Memory B cell (primary cell): ENCODE measurements around the gene FASTKD3.
"Not testable (repeated sequence)": the region's sequence is repeated elsewhere in the genome, so short reads cannot be mapped to it uniquely, and the experiment has no call there.

Experiments used
- ATAC-seq: fragments of 150-1000 bp; cut with Tn5 transposase; 2 replicates; pipeline ENCODE4 v1.10.0; 2021; ENCODE audit warnings: low read depth, mild to moderate bottlenecking, moderate library complexity
- DNase-seq, 2 donors: peaks; one replicate each; pipeline ENCODE4 v3.0.0; 2022; ENCODE audit warnings: low spot score in 2 of 2
- H3K27ac Mint-ChIP-seq: one replicate; pipeline ENCODE4 v1.8.0; 2022; ENCODE audit warnings: mild to moderate bottlenecking, moderate library complexity, mixed read lengths
- H3K27me3 Mint-ChIP-seq: one replicate; pipeline ENCODE4 v1.8.0; 2022; ENCODE audit warnings: mixed read lengths
- H3K36me3 Mint-ChIP-seq: one replicate; pipeline ENCODE4 v1.8.0; 2022; ENCODE audit warnings: mild to moderate bottlenecking, mixed read lengths
- H3K4me1 Mint-ChIP-seq: one replicate; pipeline ENCODE4 v1.8.0; 2022; ENCODE audit warnings: mixed read lengths
- H3K4me3 Mint-ChIP-seq: one replicate; pipeline ENCODE4 v1.8.0; 2022; ENCODE audit warnings: mild to moderate bottlenecking, moderate library complexity, mixed read lengths
- H3K9me3 Mint-ChIP-seq: one replicate; pipeline ENCODE4 v1.8.0; 2022; ENCODE audit warnings: mixed read lengths

Gene FASTKD3, protein sequence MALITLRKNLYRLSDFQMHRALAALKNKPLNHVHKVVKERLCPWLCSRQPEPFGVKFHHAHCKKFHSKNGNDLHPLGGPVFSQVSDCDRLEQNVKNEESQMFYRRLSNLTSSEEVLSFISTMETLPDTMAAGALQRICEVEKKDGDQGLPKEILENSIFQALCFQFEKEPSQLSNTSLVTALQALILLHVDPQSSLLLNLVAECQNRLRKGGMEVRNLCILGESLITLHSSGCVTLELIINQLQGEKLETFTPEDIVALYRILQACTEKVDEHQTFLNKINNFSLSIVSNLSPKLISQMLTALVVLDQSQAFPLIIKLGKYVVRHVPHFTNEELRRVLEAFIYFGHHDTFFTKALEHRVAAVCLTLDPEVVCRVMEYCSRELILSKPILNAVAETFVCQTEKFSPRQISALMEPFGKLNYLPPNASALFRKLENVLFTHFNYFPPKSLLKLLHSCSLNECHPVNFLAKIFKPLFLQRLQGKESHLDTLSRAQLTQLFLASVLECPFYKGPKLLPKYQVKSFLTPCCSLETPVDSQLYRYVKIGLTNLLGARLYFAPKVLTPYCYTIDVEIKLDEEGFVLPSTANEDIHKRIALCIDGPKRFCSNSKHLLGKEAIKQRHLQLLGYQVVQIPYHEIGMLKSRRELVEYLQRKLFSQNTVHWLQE

DNA sequence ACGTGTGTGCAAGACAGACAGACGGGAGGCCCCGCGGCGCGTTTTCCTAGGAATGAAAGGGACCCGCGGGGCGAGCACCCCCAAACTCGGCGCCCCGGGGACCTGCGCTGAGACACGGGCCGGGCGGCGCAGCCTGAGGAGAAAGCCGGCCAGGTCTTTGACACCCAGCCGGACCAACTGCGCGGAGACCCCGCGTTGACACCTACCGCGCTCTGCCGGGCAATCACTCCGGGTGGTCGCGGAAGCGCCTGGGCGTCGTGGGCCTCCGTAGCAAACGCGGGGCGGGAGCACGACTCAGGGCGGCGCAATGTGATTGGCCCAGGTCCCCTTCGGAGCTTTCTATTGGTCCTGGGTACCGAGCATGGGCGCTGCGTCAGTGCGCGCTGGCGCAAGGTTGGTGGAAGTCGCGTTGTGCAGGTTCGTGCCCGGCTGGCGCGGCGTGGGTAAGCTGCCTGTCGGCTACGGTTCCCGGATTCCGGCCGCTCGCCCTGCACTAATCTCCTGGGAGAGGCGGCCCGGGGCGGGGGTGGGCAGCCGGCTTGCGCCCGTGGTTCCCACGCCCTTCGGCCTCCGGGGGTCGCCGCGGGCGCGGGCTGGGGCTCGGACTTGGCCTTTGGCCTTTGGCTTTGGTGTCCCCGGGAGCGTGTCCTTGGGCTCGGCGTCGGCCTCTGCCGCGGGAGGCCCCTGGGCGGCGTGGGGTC is at the start of gene FASTKD3, which contains the start of gene MTRR:
Gene FASTKD3 (minus strand): TSS at position 259 of the 701 bp plus-strand sequence. CDS start 948 bp downstream, outside the sequence.
Gene MTRR (plus strand): TSS at position 376 of the 701 bp plus-strand sequence. CDS start 1,647 bp downstream, outside the sequence.
- H3K27ac Mint-ChIP-seq = peak within 1 kb of the TSS; percentile 89

DNA sequence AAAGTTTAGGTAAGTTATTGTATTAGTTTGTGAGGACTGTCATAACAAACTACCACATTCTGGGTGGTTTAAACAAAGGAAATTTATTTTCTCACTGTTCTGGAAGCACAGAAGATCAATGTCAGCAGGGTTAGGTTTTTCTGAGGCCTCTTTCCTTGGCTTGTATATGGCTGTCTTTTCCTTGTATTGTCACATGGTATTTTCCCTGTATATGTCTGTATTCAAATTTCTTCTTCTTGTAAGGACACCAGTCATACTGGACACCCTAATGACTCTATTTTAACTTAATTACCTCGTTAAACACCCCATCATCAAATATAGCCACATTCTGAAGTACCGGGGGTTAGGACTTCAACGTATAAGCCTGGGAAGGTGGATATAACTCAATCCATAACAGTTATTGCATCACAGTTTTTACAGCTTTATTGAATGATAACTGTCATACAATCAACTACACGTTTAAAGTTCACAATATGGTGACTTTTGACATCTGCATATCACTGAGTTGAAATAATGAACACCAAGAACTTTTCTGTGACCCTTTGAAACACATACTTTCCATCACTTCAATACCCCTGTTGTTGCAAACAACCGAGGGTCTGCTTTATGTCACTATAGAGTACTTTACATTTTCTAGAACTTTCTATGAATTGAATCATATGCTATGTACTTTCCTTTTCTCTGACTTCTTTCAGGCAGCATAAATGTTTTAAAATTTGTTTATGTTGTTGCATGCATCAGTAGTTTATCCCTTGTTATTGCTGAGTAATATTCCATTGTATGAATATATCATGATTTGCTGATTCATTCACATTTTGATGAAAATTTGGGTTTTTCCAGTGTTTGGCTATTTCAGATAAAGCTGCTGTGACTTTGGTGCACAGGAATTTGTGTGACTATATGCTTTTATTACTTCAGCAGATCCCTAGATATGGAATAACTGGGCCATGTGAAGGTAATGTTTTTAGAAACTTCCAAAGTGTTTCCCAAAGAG is 48.6 kb upstream of the FASTKD3 start:
- no peak overlapping the region for H3K4me3 Mint-ChIP-seq
- H3K27ac Mint-ChIP-seq = no peak overlapping the region
- ATAC-seq = no peak
- peaks cover 2% of the 10 kb centered on the region for H3K27me3 Mint-ChIP-seq
- DNase-seq = no peak
- no peaks in the 10 kb centered on the region for H3K4me1 Mint-ChIP-seq
- peaks cover 3% of the 10 kb centered on the region for H3K36me3 Mint-ChIP-seq
- peaks cover 6% of the 10 kb centered on the region for H3K9me3 Mint-ChIP-seq

More for the DNA sequence above, at the start of gene FASTKD3, which contains the start of gene MTRR:
- Mint-ChIP-seq H3K4me1 (peaks cover 50% of the 10 kb centered on the region), H3K36me3 (peaks cover 12% of the 10 kb centered on the region), H3K9me3 (no peaks in the 10 kb centered on the region), H3K4me3 (peak within 1 kb of the TSS; percentile 98), H3K27me3 (no peaks in the 10 kb centered on the region)
- ATAC-seq (peak; percentile 98), DNase-seq (peak; percentile 78 to 82)

- Mint-ChIP-seq H3K27ac (no peak overlapping the region), H3K4me3 (no peak overlapping the region), H3K36me3 (peaks cover 5% of the 10 kb centered on the region), H3K4me1 (no peaks in the 10 kb centered on the region), H3K27me3 (peaks cover 2% of the 10 kb centered on the region), H3K9me3 (peaks cover 6% of the 10 kb centered on the region)
- ATAC-seq = no peak
- DNase-seq = no peak
Measured at GRCh38 chr5:7916171-7916804, 47.5 kb upstream of the FASTKD3 start.

DNA sequence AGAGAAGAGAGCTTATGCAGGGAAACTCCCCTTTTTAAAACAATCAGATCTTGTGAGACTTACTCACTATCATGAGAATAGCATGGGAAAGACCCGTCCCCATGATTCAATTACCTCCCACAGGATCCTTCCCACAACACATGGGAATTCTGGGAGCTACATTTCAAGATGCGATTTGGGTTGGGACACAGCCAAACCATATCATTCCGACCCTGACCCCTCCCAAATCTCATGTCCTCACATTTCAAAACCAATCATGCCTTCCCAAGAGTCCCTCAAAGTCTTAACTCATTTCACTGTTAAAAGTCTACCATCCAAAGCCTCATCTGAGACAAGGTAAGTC is 42.6 kb upstream of the FASTKD3 start:
- not testable (repeated sequence) for H3K27ac Mint-ChIP-seq, ATAC-seq, H3K27me3 Mint-ChIP-seq, H3K4me1 Mint-ChIP-seq, H3K4me3 Mint-ChIP-seq, DNase-seq
- Mint-ChIP-seq H3K9me3 (peaks cover 15% of the 10 kb centered on the region), H3K36me3 (peaks cover 29% of the 10 kb centered on the region)

GRCh38 chr5:7910738-7911428 is 42.1 kb upstream of the FASTKD3 start:
- H3K9me3 Mint-ChIP-seq = peaks cover 15% of the 10 kb centered on the region
- DNase-seq (no peak), ATAC-seq (no peak)
- H3K27ac Mint-ChIP-seq = no peak overlapping the region
- H3K27me3 Mint-ChIP-seq = no peaks in the 10 kb centered on the region
- no peak overlapping the region for H3K4me3 Mint-ChIP-seq
- H3K4me1 Mint-ChIP-seq = no peaks in the 10 kb centered on the region
- H3K36me3 Mint-ChIP-seq = peaks cover 32% of the 10 kb centered on the region

- no peaks in the 10 kb centered on the region for H3K4me1 Mint-ChIP-seq
- H3K4me3 Mint-ChIP-seq = no peak overlapping the region
- DNase-seq (no peak), ATAC-seq (no peak)
- peaks cover 13% of the 10 kb centered on the region for H3K9me3 Mint-ChIP-seq
- H3K27me3 Mint-ChIP-seq = no peaks in the 10 kb centered on the region
- H3K36me3 Mint-ChIP-seq = peaks cover 49% of the 10 kb centered on the region
- H3K27ac Mint-ChIP-seq = no peak overlapping the region
Measured at GRCh38 chr5:7908317-7908716, 39.5 kb upstream of the FASTKD3 start.

- no peak for ATAC-seq
- Mint-ChIP-seq H3K27me3 (no peaks in the 10 kb centered on the region), H3K27ac (no peak overlapping the region), H3K4me1 (no peaks in the 10 kb centered on the region), H3K9me3 (peaks cover 10% of the 10 kb centered on the region), H3K4me3 (no peak overlapping the region), H3K36me3 (peaks cover 50% of the 10 kb centered on the region)
- no peak for DNase-seq
Measured at GRCh38 chr5:7907612-7908011, 38.8 kb upstream of the FASTKD3 start.

DNA sequence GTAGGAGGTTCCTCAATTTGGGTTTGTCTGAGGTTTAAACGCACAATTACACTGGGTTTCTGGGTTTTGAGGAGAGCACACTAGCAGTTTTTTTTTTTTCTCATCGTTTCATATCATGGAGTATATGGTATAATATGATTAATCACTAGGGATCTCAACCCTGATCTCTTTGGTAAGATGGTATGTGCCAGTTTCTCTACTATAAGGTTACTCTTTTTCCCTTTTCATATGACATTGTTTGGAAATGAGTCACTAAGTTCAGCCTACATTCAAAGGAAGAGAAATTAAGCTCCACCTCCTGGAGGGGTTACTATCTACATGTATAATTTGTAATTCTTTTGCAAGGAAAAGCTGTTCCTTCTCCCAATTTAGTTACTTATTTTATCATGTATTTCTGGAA is 35.3 kb upstream of the FASTKD3 start:
- peaks cover 8% of the 10 kb centered on the region for H3K9me3 Mint-ChIP-seq
- no peaks in the 10 kb centered on the region for H3K4me1 Mint-ChIP-seq
- no peak overlapping the region for H3K27ac Mint-ChIP-seq
- no peaks in the 10 kb centered on the region for H3K27me3 Mint-ChIP-seq
- no peak overlapping the region for H3K4me3 Mint-ChIP-seq
- ATAC-seq (no peak), DNase-seq (no peak)
- peaks cover 63% of the 10 kb centered on the region for H3K36me3 Mint-ChIP-seq

DNA sequence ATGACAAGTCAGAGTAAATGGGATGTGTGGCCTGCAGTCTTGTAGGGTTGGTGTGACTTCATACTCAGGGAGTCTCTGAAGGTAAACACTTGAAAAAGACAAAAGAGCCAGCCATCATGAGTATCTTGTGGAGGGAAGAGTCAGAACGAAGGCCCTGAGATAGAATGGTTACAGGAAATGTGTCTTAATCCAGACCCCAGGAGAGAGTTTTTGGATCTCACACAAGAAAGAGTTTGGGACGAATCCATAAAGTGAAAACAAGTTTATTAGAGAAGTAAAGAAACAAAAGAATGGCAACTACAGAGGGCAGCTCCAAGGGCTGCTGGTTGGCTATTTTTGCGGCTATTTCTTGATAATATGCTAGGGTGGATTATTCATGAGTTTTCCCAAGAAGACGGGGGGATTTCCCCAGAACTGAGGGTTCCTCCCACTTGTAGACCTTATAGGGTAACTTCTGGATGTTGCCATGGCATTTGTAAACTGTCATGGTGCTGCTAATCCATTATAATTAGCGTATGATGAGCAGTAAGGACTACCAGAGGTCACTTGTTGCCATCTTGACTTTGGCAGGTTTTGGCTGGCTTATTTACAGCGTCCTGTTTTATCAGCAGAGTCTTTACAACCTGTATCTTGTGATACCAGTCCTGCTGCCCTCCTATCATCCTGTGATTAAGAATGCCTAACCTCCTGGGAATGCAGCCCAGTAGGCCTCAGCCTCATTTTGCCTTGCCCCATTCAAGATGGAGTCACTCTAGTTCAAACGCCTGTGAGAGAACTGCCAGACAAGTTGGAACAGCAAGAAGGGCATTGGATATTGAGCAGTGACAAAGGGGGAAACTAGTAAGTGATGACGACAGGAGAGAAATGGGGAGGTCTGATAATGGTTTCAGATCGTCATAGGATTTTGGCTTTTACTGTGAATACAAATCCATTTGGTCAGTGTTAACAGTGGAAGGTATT is 34.1 kb upstream of the FASTKD3 start:
- no peak overlapping the region for H3K4me3 Mint-ChIP-seq

GRCh38 chr5:7902201-7902600 is 33.4 kb upstream of the FASTKD3 start:
- H3K27me3 Mint-ChIP-seq = no peaks in the 10 kb centered on the region
- H3K9me3 Mint-ChIP-seq = peaks cover 3% of the 10 kb centered on the region
- H3K4me1 Mint-ChIP-seq = no peaks in the 10 kb centered on the region
- ATAC-seq = no peak
- H3K4me3 Mint-ChIP-seq = no peak overlapping the region
- H3K36me3 Mint-ChIP-seq = peaks cover 61% of the 10 kb centered on the region
- no peak for DNase-seq
- H3K27ac Mint-ChIP-seq = no peak overlapping the region

More for the DNA sequence above, 34.1 kb upstream of the FASTKD3 start:
- ATAC-seq = no peak
- no peak for DNase-seq
- no peaks in the 10 kb centered on the region for H3K4me1 Mint-ChIP-seq
- no peaks in the 10 kb centered on the region for H3K27me3 Mint-ChIP-seq
- peaks cover 6% of the 10 kb centered on the region for H3K9me3 Mint-ChIP-seq
- H3K36me3 Mint-ChIP-seq = peaks cover 63% of the 10 kb centered on the region
- no peak overlapping the region for H3K27ac Mint-ChIP-seq

- no peaks in the 10 kb centered on the region for H3K27me3 Mint-ChIP-seq
- no peak overlapping the region for H3K4me3 Mint-ChIP-seq
- DNase-seq (peak in 1 of 2 donors; percentile 4), ATAC-seq (peak; percentile 62)
- peaks cover 2% of the 10 kb centered on the region for H3K4me1 Mint-ChIP-seq
- no peaks in the 10 kb centered on the region for H3K9me3 Mint-ChIP-seq
- peaks cover 57% of the 10 kb centered on the region for H3K36me3 Mint-ChIP-seq
- H3K27ac Mint-ChIP-seq = no peak overlapping the region
Measured at GRCh38 chr5:7897014-7897600, 28.3 kb upstream of the FASTKD3 start.
